HEK293T (cell line): Measurements from ENCODE around the gene SORT1.

ENCODE experiments used
- ARNT ChIP-seq: fragments of 450-650 bp; IDR thresholded peaks from 2 replicates; pipeline ENCODE4 v1.6.1; 2017; ENCODE audit warnings: mild to moderate bottlenecking
- BHLHE40 ChIP-seq: fragments of 450-650 bp; IDR thresholded peaks from 2 replicates; pipeline ENCODE4 v1.6.1; 2016; ENCODE audit warnings: mild to moderate bottlenecking, moderate library complexity, borderline replicate concordance
- ELF4 ChIP-seq: fragments of 450-650 bp; IDR thresholded peaks from 2 replicates; pipeline ENCODE4 v1.6.1; 2017; ENCODE audit warnings: antibody characterized with exemption
- FOXK2 ChIP-seq: fragments of 450-650 bp; IDR thresholded peaks from 2 replicates; pipeline ENCODE4 v1.6.1; 2016; ENCODE audit warnings: mild to moderate bottlenecking
- FOXM1 ChIP-seq: fragments of 450-650 bp; IDR thresholded peaks from 2 replicates; pipeline ENCODE4 v1.6.1; 2017; ENCODE audit warnings: mild to moderate bottlenecking, borderline replicate concordance
- HDGF ChIP-seq: fragments of 450-650 bp; IDR thresholded peaks from 2 replicates; pipeline ENCODE4 v1.6.1; 2017; ENCODE audit warnings: antibody characterized with exemption, borderline replicate concordance
- L3MBTL2 ChIP-seq: fragments of 450-650 bp; conservative IDR thresholded peaks from 2 replicates; pipeline ENCODE4 v1.6.1; 2016; ENCODE audit warnings: mild to moderate bottlenecking
- NFRKB ChIP-seq: fragments of 450-650 bp; IDR thresholded peaks from 2 replicates; pipeline ENCODE4 v1.6.1; 2016; ENCODE audit warnings: mild to moderate bottlenecking, moderate library complexity
- SP1 ChIP-seq: fragments of 450-650 bp; IDR thresholded peaks from 2 replicates; pipeline ENCODE4 v1.6.1; 2017
- SUZ12 ChIP-seq: fragments of 450-650 bp; IDR thresholded peaks from 2 replicates; pipeline ENCODE4 v1.6.1; 2016; ENCODE audit warnings: mild to moderate bottlenecking
- ZNF384 ChIP-seq: fragments of 450-650 bp; IDR thresholded peaks from 2 replicates; pipeline ENCODE4 v1.6.1; 2016

GRCh38 chr1:109272831-109273547 lies 124.7 kb downstream of the SORT1 start:
- TF ChIP-seq ELF4 (no peak), SUZ12 (no peak), BHLHE40 (no peak), FOXM1 (no peak), NFRKB (no peak), L3MBTL2 (no peak), FOXK2 (no peak), HDGF (no peak), ZNF384 (no peak), SP1 (no peak), ARNT (no peak)
